Measurements from ENCODE around the gene KLHL18.

Gene KLHL18

GRCh38 chr3:47261301-47261700, 21.4 kb upstream of the KLHL18 start:
- CTCF ChIA-PET: no interaction called here
- POLR2A ChIA-PET (ENCODE audit: low non-redundant PET): no interaction called here
- TF ChIP-seq CTCF (conservative IDR thresholded peaks at IDR 0.05; ENCODE audit: low read depth): no peak
- DNase-seq (ENCODE audit: low spot score): peak; percentile 15
- H3K27ac ChIP-seq: no peak overlapping the region

GRCh38 chr3:47265008-47265407, 17.7 kb upstream of the KLHL18 start:
- DNase-seq (ENCODE audit: low spot score): no peak
- TF ChIP-seq CTCF (conservative IDR thresholded peaks at IDR 0.05; ENCODE audit: low read depth): no peak
- POLR2A ChIA-PET (ENCODE audit: low non-redundant PET): no interaction called here
- no peak overlapping the region for H3K27ac ChIP-seq
- CTCF ChIA-PET: no interaction called here

- CTCF ChIA-PET: no interaction called here
- no peak for TF ChIP-seq CTCF (conservative IDR thresholded peaks at IDR 0.05; ENCODE audit: low read depth)
- DNase-seq (ENCODE audit: low spot score): no peak
- POLR2A ChIA-PET (ENCODE audit: low non-redundant PET): no interaction called here
- peak overlapping the region; percentile 70 for H3K27ac ChIP-seq
Measured at GRCh38 chr3:47265725-47266428, 16.9 kb upstream of the KLHL18 start.

GRCh38 chr3:47266709-47267489, 15.8 kb upstream of the KLHL18 start:
- CTCF ChIA-PET: interaction anchor here (0.5 kb wide), 1 partner anchor 38 kb away, joined by 7 read pairs; no protein-coding TSS in a partner anchor
- H3K27ac ChIP-seq: peak overlapping the region; percentile 70
- POLR2A ChIA-PET (ENCODE audit: low non-redundant PET): no interaction called here
- peak; percentile 63 for DNase-seq (ENCODE audit: low spot score)
- TF ChIP-seq CTCF (conservative IDR thresholded peaks at IDR 0.05; ENCODE audit: low read depth): no peak

- POLR2A ChIA-PET (ENCODE audit: low non-redundant PET): no interaction called here
- CTCF ChIA-PET: interaction anchor here (0.5 kb wide), 1 partner anchor 37 kb away, joined by 7 read pairs; no protein-coding TSS in a partner anchor
- no peak for DNase-seq (ENCODE audit: low spot score)
- H3K27ac ChIP-seq: no peak overlapping the region
- TF ChIP-seq CTCF (conservative IDR thresholded peaks at IDR 0.05; ENCODE audit: low read depth): no peak
Measured at GRCh38 chr3:47267490-47267824, 15.3 kb upstream of the KLHL18 start.

- TF ChIP-seq CTCF (conservative IDR thresholded peaks at IDR 0.05; ENCODE audit: low read depth): no peak
- CTCF ChIA-PET: interaction anchor here (0.7 kb wide), 1 partner anchor 500 kb away, joined by 6 read pairs; no protein-coding TSS in a partner anchor
- DNase-seq (ENCODE audit: low spot score): no peak
- no peak overlapping the region for H3K27ac ChIP-seq
- POLR2A ChIA-PET (ENCODE audit: low non-redundant PET): no interaction called here
Measured at GRCh38 chr3:47270526-47270925, 12.2 kb upstream of the KLHL18 start.
